ENCODE measurements around the gene S1PR5. TPM values are rescaled to one million over a fixed set of nuclear protein-coding genes. Genes with fewer than 3 reads are reported as not detected.

Gene S1PR5
- total RNA-seq, 2 donors from 2014 or later = 0.21 to 0.29 TPM

DNA sequence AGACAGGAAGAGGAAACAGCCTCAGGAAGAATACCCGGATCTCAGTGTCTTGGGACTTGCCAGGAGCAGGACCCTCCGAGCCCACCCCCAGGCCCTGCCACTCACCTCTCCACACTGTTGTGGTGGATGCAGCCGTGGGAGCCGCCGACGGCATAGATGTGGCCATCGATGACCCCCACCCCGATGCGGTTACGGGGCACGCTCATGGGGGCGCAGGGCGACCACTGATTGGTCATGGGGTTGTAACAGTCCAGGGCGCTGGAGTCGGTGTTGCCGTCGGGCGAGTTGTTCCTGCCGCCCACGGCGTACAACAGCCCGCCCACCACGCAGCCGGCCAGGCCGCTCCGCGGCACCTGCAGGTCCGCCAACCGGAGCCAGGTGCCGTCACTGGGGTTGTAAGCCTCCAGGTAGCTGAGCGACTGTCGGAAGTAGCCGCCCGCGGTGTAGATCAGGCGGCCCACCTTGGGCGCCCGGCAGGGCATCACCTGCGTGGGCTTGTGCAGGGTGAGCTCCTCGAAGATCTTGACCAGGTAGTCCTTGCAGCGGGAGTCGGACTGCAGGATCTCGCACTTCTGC lies 25.7 kb downstream of the S1PR5 start:
- DNase-seq = no peak
- ATAC-seq = no peak
- intact Hi-C loops (cut with DNase I) = no loop called here

GRCh38 chr19:10486551-10486950 lies 30.7 kb downstream of the S1PR5 start:
- intact Hi-C loops (cut with DNase I) = no loop called here
- DNase-seq (no peak), ATAC-seq (no peak)

DNA sequence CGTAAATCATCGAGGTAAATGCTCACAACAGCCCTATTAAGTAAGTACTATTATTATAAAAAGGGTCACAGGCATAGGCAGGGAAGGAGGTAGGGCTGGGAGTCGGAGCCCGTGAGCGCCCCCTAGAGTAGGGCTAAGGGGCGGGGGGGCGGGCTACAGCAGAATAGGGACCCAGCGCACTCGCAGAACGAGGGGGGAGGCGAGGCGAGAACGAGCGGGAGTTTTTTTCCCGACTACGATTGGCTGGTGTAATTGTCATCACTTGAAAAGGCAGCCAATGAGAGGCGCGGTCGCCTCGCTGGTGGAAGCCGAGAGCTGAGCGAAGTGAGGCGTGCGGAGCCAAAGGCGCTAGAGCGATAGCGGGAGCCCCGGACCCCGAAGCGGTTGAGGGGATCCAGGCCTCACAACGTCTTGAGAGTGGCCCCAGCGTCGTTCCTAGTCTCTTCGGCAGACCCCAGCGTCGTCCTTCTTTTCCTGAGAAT lies 38.3 kb downstream of the S1PR5 start:
- DNase-seq = peak; percentile 94
- intact Hi-C loops (cut with DNase I) = no loop called here

DNA sequence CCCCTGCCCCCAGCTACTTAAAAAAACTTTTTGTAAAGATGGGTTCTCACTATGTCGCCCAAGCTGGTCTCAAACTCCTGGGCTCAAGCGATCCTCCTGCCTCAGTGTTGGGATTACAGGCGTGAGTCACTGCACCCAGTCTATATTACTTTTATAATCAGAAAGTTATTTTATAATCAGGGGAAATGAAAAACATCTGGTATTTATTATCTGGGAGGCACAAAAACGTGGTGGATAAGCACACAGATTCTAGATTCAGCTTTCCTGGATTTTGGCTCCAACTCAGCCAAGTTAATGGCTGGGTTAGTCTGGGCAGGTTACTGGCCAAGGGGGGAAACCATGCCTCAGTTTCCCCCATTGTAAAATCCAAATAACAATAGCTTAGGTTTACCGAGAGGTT lies 38.8 kb downstream of the S1PR5 start:
- no peak for ATAC-seq
- no peak for DNase-seq
- intact Hi-C loops (cut with DNase I) = no loop called here

More for the DNA sequence above, 38.3 kb downstream of the S1PR5 start:
- peak; percentile 97 for ATAC-seq

GRCh38 chr19:10474962-10475451 lies 42.2 kb downstream of the S1PR5 start:
- no peak for ATAC-seq
- intact Hi-C loops (cut with DNase I) = no loop called here

GRCh38 chr19:10473192-10473591 lies 44.1 kb downstream of the S1PR5 start:
- no peak for DNase-seq
- ATAC-seq = no peak

More at GRCh38 chr19:10474962-10475451, 42.2 kb downstream of the S1PR5 start:
- DNase-seq = no peak

DNA sequence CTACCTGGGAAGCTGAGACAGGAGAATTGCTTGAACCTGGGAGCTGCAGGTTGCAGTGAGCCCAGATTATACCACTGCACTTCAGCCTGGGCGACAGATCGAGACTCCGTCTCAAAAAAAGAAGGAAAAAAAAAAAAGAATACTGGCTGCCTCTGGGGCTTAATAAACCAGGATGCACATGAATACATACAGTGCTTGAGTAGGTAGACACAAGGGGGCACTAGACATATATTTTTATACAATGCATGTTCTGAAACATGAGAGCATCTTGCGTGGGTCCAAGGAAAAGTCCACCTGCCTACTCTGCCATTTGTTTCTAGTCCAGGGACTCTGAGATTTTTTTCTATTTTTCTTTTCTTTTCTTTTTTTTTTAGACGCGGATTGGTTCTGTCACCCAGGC lies 45.3 kb downstream of the S1PR5 start:
- no peak for DNase-seq
- no peak for ATAC-seq

More at GRCh38 chr19:10473192-10473591, 44.1 kb downstream of the S1PR5 start:
- intact Hi-C loops (cut with DNase I) = no loop called here

DNA sequence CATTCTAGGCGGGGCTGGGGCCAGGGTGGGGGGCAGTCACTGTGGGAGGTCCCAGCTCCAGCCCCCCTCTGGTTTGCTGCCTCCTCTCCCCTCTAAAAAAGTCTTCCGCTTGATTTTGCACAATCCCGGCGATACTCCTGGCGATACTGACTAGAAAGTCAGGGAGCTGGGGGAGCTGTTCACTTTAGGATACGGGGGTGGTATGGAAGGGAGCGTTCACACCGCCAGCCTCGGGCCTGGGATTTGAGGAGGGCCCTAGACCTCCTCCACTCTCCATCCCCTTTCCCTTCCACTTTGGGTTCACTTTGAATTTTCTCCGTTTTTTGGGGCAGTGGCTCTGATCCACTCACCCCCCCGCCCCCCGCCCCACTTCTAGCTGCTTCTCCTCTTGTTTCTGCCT lies 49.1 kb downstream of the S1PR5 start:
- DNase-seq = no peak
- intact Hi-C loops (cut with DNase I) = no loop called here
- ATAC-seq = no peak

More for the DNA sequence above, 45.3 kb downstream of the S1PR5 start:
- intact Hi-C loops (cut with DNase I) = no loop called here

- DNase-seq = no peak
- no peak for ATAC-seq
- intact Hi-C loops (cut with DNase I) = no loop called here
Measured at GRCh38 chr19:10467104-10467706, 50.0 kb downstream of the S1PR5 start.

DNA sequence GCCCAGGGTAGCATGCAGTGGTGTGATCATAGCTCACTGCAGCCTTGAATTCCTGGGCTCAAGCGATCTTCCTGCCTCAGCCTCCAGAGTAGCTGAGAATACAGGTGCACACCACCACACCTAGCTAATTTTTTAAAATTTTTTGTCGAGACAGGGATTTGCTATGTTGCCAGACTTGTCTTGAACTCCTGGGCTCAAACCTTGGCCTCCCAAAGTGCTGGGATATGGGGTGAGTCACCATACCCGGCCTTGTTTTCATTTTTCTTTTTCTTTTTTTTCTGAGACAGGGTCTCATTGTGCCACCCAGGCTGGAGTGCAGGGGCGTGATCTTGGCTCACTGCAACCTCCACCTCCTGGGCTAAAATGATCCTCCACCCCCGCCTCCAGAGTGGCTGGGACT lies 52.8 kb downstream of the S1PR5 start:
- DNase-seq (no peak), ATAC-seq (no peak)
- intact Hi-C loops (cut with DNase I) = no loop called here

Small RNAs within 50 kb of the gene (microRNA-seq; reads per million reads assigned to microRNA genes)
- gene MIR1238 = 0 reads per million in 2 donors

Other genes with a start within 250 kb of the S1PR5 start
- 10 to 100 TPM; 12.0 to 28.5 TPM for gene ICAM1, start 246.3 kb downstream of the S1PR5 start, total RNA-seq
- under 1 TPM; 0.42 to 0.85 TPM for gene ICAM4, start 230.5 kb downstream of the S1PR5 start, total RNA-seq
- under 1 TPM; 0.71 to 0.86 TPM for gene ICAM5, start 227.5 kb downstream of the S1PR5 start, total RNA-seq
- 1 to 10 TPM; 1.5 to 1.8 TPM for gene ZGLP1, start 207.6 kb downstream of the S1PR5 start, total RNA-seq
- gene FDX2, start 201.4 kb downstream of the S1PR5 start, total RNA-seq = 10 to 100 TPM; 14.1 to 18.2 TPM
- 10 to 100 TPM; 14.0 to 19.3 TPM for gene RAVER1, start 183.9 kb downstream of the S1PR5 start, total RNA-seq
- 10 to 100 TPM; 23.4 to 25.3 TPM for gene ICAM3, start 177.8 kb downstream of the S1PR5 start, total RNA-seq
- gene TYK2, start 136.9 kb downstream of the S1PR5 start, total RNA-seq = 10 to 100 TPM; 57.3 to 59.3 TPM
- gene CDC37, start 113.9 kb downstream of the S1PR5 start, total RNA-seq = 100 to 1,000 TPM; 130 to 156 TPM
- 10 to 100 TPM; 13.5 to 13.7 TPM for gene PDE4A, start 96.9 kb downstream of the S1PR5 start, total RNA-seq
- gene KEAP1, start 14.1 kb downstream of the S1PR5 start, total RNA-seq = 10 to 100 TPM; 53.5 to 55.1 TPM
- gene ATG4D, start 26.5 kb upstream of the S1PR5 start, total RNA-seq = 10 to 100 TPM; 41.6 to 50.2 TPM
- gene KRI1, start 48.6 kb upstream of the S1PR5 start, total RNA-seq = 10 to 100 TPM; 11.0 to 15.0 TPM
- 1 to 10 TPM; 6.6 TPM for gene CDKN2D, start 51.5 kb upstream of the S1PR5 start, total RNA-seq
- gene AP1M2, start 69.9 kb upstream of the S1PR5 start, total RNA-seq = under 1 TPM in 1 of 2 donors, not detected in 1; 0.55 TPM
- 10 to 100 TPM; 83.9 to 97.3 TPM for gene SLC44A2, start 108.1 kb upstream of the S1PR5 start, total RNA-seq
- 100 to 1,000 TPM; 108 to 144 TPM for gene ILF3, start 136.9 kb upstream of the S1PR5 start, total RNA-seq
- gene QTRT1, start 184.0 kb upstream of the S1PR5 start, total RNA-seq = 10 to 100 TPM; 24.7 to 28.2 TPM
- 100 to 1,000 TPM; 125 to 186 TPM for gene DNM2, start 200.6 kb upstream of the S1PR5 start, total RNA-seq

Measured in left cardiac atrium (tissue), 4 donors.